GM20000 (cell line): Measurements from ENCODE around the gene INPP5B.

ENCODE experiments used
- DNase-seq: peaks from one replicate; pipeline ENCODE4 v3.0.0; 2012; ENCODE audit warnings: low spot score
- TF ChIP-seq, protein P1 (sequence below): IDR thresholded peaks from 2 replicates; pipeline ENCODE4 v1.5.1; 2012; ENCODE audit warnings: mild to moderate bottlenecking, control low read depth; ENCODE audit errors: extremely low read depth, missing control alignments

Gene INPP5B

DNA sequence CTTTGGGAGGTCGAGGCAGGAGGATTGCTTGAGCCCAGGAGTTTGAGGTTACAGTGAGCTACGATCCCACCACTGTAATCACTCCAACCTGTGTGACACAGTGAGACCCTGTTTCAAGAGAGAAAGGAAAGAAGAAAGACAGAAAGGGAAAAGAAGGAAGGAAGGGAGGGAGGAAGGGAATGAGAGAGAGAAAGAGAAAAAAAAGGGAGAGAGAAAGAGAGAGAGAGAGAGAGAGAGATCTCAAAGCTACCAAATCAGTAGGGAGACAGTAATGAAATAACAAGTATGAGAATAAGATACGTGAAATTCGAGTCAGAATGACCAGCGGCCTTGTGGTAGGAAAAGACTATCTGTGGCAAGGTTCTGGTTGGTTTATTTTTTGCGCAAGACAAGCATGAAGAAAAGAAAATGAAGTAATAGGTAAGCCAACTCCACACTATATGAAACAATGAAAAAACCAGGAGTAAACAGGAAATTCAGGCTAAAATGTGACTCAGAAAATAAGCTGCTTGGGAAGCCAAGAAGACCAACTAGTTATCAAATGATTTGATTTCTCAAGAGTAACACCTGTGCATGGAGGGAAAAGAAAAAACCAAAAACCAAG, 96.4 kb downstream of the INPP5B start:
- DNase-seq: no peak
- TF ChIP-seq, protein P1, sequence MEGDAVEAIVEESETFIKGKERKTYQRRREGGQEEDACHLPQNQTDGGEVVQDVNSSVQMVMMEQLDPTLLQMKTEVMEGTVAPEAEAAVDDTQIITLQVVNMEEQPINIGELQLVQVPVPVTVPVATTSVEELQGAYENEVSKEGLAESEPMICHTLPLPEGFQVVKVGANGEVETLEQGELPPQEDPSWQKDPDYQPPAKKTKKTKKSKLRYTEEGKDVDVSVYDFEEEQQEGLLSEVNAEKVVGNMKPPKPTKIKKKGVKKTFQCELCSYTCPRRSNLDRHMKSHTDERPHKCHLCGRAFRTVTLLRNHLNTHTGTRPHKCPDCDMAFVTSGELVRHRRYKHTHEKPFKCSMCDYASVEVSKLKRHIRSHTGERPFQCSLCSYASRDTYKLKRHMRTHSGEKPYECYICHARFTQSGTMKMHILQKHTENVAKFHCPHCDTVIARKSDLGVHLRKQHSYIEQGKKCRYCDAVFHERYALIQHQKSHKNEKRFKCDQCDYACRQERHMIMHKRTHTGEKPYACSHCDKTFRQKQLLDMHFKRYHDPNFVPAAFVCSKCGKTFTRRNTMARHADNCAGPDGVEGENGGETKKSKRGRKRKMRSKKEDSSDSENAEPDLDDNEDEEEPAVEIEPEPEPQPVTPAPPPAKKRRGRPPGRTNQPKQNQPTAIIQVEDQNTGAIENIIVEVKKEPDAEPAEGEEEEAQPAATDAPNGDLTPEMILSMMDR: no peak

DNA sequence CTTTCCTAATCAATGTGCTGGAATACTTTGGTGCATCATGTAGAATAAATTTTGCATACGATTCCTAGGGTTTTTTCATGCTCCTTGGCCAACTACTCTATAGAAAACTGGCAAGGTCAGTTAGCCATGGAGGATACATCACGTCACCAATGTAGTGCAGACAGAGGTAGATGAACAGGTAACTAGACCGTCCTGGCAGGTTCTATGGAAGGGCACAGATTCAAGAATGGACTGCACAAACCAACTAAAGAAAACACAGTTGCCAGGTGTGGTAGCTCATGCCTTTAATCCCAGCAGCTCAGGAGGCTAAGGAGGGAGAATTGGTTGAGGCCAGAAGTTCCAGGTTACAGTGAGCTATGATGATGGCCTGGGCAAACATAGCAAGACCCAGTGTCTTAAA, 97.4 kb downstream of the INPP5B start:
- TF ChIP-seq, protein P1: no peak
- no peak for DNase-seq

DNA sequence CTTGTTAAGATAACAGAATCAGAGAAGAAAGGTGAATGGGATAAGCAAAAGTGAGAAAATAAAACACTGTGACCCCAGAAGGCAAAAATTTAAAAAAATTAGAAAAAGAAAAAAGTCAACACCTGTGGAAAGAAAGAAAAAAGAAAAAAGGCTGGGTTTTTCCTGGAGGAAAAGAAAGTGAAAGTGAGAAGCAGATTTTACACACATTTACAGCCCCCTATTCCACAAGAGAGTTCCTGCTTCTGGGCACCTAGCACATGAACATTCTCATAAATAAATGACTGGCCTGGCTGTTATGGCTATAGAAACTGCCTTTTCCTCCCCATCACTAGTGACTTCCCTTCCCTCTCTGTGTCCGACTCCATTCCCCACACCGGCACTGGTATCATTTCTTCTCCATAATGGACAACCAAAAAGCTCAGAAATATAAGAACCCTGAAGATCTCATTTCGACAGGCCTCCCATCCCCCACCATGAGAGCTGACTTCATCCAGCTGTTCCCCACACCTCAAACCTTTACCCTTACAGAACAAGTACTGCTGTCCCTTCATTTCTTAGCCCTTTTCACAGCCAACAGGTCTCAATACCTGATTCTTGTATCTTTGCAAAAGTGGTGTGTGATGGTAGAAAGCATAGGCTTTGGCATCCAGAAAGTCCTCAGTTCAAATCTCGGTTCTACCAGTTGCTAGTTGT, 100.1 kb downstream of the INPP5B start:
- no peak for DNase-seq
- TF ChIP-seq, protein P1: no peak

DNA sequence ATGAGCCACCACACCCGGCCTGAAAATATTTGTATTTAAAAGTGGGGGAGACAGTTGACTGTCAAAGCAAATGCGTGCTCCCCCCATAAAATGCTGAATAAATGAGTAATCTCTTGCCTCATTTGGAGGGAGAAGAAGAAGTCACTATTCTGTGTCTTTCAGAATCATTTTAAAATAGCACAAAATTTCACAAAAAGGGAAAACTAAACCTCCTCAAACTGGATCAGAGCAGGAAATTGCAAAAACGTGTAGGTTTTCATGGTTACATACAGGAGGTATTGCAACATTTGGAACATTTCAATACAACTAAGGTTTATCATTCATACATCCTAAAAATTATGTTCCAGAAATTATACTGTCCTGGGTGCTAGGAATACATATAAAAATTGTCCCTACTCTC, 101.1 kb downstream of the INPP5B start:
- TF ChIP-seq, protein P1: no peak
- DNase-seq: no peak

DNA sequence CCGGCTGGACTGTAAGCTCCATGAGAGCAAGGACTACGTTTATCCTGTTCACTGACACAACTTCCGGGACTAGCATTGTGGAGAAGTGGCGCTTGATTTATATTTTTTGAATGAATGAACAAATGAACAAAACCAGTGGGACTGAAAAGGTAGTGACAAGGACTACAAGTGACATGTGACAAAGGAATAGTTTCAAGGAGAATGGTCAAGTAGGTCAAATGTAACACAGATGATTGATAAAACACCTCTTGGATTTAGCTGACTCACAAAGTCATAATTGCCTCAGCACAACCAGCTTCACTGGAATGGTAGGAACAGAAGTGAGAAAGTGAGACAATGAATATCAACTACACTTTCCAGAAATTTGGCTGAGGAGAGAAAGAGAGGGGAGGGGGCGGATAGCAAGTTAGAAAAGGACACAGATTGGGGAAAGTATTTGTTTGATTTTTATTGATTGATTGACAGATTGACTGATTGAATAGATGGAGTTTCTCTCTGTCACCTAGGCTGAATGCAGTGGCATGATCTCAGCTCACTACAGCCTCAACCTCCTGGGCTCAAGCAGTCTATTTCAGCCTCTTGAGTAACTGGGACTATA, 101.7 kb downstream of the INPP5B start:
- no peak for DNase-seq
- TF ChIP-seq, protein P1: no peak

DNA sequence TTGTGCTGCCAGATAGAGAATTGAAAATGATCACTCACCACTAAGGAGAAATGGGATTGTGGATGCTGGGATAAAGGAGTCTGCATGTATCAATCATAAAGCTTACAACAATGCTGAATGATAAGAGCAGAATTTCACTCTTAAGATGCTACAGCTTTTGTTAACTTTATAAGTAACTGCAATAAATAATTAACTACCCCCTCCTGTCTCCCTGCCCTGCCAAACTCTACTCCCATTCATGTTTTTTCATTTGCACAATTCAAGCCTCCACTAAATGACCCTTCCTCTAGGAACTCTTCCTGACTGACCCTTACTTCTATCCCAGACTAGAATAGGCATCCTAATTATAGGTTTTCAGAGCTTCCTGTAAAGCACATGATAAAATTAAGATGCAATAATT, 102.3 kb downstream of the INPP5B start:
- TF ChIP-seq, protein P1: no peak
- DNase-seq: no peak

DNA sequence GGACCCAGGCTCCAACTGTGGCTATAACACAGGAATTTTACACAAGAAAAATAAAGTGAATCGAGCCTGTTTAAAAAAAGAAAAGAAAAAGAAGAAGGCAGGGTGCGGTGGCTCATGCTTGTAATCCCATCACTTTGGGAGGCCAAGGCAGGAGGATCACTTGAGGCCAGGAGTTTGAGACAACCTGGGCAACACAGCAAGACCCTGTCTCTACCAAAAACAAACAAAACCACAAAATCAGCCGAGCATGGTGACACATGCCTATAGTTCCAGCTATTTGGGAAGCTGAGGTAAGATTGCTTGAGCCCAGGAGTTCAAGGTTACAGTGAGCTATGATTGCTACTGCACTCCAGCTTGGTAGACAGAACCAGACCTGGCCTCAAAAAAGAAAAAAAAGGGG, 105.2 kb downstream of the INPP5B start:
- TF ChIP-seq, protein P1: no peak
- DNase-seq: no peak
